Measurements from ENCODE around the gene PKD1L1. TPM values are rescaled to one million over a fixed set of nuclear protein-coding genes. Genes with fewer than 3 reads are reported as not detected.

PKD1L1 gene
- polyA plus RNA-seq, 1 donor from 2014 or later, result 2.0 TPM

DNA sequence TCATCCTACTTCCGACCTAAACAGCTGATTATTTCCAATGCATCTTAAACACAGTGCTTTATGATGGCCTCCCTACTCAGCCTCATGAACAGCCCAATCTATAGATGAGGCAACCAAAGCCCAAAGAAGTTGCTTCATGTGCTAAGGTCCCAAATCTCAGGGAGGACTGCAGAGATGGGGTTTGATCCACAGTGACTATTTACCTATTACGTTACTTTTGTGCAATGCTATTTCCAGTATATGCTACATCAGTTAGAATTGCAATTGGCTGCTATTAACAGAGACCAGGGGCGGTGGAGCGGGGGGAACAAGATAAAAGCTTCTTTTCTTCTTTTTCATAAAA is 213.3 kb downstream of the PKD1L1 start:
- no peak overlapping the region for H3K4me2 ChIP-seq (ENCODE audit: low read length)
- TF ChIP-seq, protein P1, sequence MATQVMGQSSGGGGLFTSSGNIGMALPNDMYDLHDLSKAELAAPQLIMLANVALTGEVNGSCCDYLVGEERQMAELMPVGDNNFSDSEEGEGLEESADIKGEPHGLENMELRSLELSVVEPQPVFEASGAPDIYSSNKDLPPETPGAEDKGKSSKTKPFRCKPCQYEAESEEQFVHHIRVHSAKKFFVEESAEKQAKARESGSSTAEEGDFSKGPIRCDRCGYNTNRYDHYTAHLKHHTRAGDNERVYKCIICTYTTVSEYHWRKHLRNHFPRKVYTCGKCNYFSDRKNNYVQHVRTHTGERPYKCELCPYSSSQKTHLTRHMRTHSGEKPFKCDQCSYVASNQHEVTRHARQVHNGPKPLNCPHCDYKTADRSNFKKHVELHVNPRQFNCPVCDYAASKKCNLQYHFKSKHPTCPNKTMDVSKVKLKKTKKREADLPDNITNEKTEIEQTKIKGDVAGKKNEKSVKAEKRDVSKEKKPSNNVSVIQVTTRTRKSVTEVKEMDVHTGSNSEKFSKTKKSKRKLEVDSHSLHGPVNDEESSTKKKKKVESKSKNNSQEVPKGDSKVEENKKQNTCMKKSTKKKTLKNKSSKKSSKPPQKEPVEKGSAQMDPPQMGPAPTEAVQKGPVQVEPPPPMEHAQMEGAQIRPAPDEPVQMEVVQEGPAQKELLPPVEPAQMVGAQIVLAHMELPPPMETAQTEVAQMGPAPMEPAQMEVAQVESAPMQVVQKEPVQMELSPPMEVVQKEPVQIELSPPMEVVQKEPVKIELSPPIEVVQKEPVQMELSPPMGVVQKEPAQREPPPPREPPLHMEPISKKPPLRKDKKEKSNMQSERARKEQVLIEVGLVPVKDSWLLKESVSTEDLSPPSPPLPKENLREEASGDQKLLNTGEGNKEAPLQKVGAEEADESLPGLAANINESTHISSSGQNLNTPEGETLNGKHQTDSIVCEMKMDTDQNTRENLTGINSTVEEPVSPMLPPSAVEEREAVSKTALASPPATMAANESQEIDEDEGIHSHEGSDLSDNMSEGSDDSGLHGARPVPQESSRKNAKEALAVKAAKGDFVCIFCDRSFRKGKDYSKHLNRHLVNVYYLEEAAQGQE (IDR thresholded peaks at IDR 0.05; ENCODE audit: borderline replicate concordance), result no peak
- TF ChIP-seq EP300 (conservative IDR thresholded peaks at IDR 0.05; ENCODE audit: poor library complexity, severe bottlenecking) (no peak), POLR2AphosphoS5 (IDR thresholded peaks at IDR 0.05) (no peak), RAD21 (conservative IDR thresholded peaks at IDR 0.05) (no peak), TAF1 (IDR thresholded peaks at IDR 0.05; ENCODE audit: low read depth) (no peak), EZH2 (IDR thresholded peaks at IDR 0.05; ENCODE audit: borderline replicate concordance, insufficient read depth, low read length, poor library complexity, severe bottlenecking) (no peak), MXI1 (conservative IDR thresholded peaks at IDR 0.05; ENCODE audit: poor library complexity, severe bottlenecking) (no peak), SMC3 (conservative IDR thresholded peaks at IDR 0.05; ENCODE audit: poor library complexity) (no peak)
- TF ChIP-seq, protein P2, sequence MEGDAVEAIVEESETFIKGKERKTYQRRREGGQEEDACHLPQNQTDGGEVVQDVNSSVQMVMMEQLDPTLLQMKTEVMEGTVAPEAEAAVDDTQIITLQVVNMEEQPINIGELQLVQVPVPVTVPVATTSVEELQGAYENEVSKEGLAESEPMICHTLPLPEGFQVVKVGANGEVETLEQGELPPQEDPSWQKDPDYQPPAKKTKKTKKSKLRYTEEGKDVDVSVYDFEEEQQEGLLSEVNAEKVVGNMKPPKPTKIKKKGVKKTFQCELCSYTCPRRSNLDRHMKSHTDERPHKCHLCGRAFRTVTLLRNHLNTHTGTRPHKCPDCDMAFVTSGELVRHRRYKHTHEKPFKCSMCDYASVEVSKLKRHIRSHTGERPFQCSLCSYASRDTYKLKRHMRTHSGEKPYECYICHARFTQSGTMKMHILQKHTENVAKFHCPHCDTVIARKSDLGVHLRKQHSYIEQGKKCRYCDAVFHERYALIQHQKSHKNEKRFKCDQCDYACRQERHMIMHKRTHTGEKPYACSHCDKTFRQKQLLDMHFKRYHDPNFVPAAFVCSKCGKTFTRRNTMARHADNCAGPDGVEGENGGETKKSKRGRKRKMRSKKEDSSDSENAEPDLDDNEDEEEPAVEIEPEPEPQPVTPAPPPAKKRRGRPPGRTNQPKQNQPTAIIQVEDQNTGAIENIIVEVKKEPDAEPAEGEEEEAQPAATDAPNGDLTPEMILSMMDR (IDR thresholded peaks at IDR 0.05; ENCODE audit: poor library complexity, severe bottlenecking), result no peak

DNA sequence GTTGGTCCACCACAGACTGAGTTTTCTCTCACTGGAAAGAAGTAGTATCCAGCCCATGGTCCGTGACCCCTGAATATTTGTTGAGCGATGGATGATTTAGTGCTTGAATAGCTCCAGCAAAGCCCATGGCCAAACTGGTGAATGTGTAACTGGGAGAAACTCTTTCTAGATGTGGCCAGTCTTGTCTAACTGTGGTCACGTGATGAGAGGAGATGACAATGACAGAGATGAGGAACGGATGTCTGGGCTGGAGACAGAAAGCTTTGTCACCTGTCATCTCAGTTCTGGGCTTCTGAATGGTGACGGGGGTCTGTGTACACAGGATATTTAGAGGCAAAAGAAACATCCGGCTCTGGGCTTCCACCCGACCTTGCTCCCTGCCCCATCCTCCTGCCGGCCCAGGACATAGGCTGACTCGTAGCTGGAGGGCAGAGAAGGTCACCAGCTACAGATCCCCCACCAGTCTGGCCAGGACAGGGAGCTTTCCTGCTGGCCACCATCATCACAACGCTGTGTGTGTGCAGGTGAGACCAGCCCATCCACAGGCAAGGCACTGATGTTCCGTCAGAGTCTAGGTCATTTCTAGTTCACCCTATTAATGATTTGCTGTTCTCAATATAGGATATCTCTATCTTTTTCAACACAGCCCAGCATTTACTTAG is 213.8 kb downstream of the PKD1L1 start:
- no peak overlapping the region for H3K27ac ChIP-seq (ENCODE audit: low read length)
- H3K36me3 ChIP-seq (ENCODE audit: insufficient read depth, low read length), result no peaks in the 10 kb centered on the region
- no peak overlapping the region for H3K4me2 ChIP-seq (ENCODE audit: low read length)
- H3F3A ChIP-seq (ENCODE audit: insufficient read depth, low read length, poor library complexity, severe bottlenecking), result no peaks in the 10 kb centered on the region
- no peaks in the 10 kb centered on the region for H3K9me3 ChIP-seq (ENCODE audit: low read length)
- no peak overlapping the region for H3K9ac ChIP-seq (ENCODE audit: low read length)
- H3K4me3 ChIP-seq (ENCODE audit: low read length), result no peak overlapping the region
- no peak overlapping the region for H2AFZ ChIP-seq (ENCODE audit: low read depth, low read length)
- TF ChIP-seq POLR2AphosphoS5 (IDR thresholded peaks at IDR 0.05), result no peak
- TF ChIP-seq, protein P2 (IDR thresholded peaks at IDR 0.05; ENCODE audit: poor library complexity, severe bottlenecking), result no peak
- TF ChIP-seq MXI1 (conservative IDR thresholded peaks at IDR 0.05; ENCODE audit: poor library complexity, severe bottlenecking), result no peak
- TF ChIP-seq, protein P1 (IDR thresholded peaks at IDR 0.05; ENCODE audit: borderline replicate concordance), result no peak
- TF ChIP-seq EZH2 (IDR thresholded peaks at IDR 0.05; ENCODE audit: borderline replicate concordance, insufficient read depth, low read length, poor library complexity, severe bottlenecking), result no peak
- no peak for TF ChIP-seq EP300 (conservative IDR thresholded peaks at IDR 0.05; ENCODE audit: poor library complexity, severe bottlenecking)
- TF ChIP-seq SMC3 (conservative IDR thresholded peaks at IDR 0.05; ENCODE audit: poor library complexity), result no peak
- TF ChIP-seq TAF1 (IDR thresholded peaks at IDR 0.05; ENCODE audit: low read depth), result no peak
- no peak for TF ChIP-seq RAD21 (conservative IDR thresholded peaks at IDR 0.05)
- no peaks in the 10 kb centered on the region for H3K27me3 ChIP-seq (ENCODE audit: insufficient read depth, low read depth, low read length)
- H4K20me1 ChIP-seq (ENCODE audit: insufficient read depth), result no peaks in the 10 kb centered on the region
- H3K79me2 ChIP-seq (replicated peaks; ENCODE audit: insufficient read depth, low read length), result no peaks in the 10 kb centered on the region
- no peaks in the 10 kb centered on the region for H3K9me2 ChIP-seq (ENCODE audit: insufficient read depth, low read length)

More for the DNA sequence above, 213.3 kb downstream of the PKD1L1 start:
- Histone ChIP-seq H3K9me3 (ENCODE audit: low read length) (no peaks in the 10 kb centered on the region), H3K9ac (ENCODE audit: low read length) (no peak overlapping the region), H4K20me1 (ENCODE audit: insufficient read depth) (no peaks in the 10 kb centered on the region), H3F3A (ENCODE audit: insufficient read depth, low read length, poor library complexity, severe bottlenecking) (no peaks in the 10 kb centered on the region), H3K79me2 (replicated peaks; ENCODE audit: insufficient read depth, low read length) (no peaks in the 10 kb centered on the region), H3K27me3 (ENCODE audit: insufficient read depth, low read depth, low read length) (no peaks in the 10 kb centered on the region), H3K36me3 (ENCODE audit: insufficient read depth, low read length) (no peaks in the 10 kb centered on the region), H3K4me3 (ENCODE audit: low read length) (no peak overlapping the region), H2AFZ (ENCODE audit: low read depth, low read length) (no peak overlapping the region), H3K27ac (ENCODE audit: low read length) (no peak overlapping the region), H3K9me2 (ENCODE audit: insufficient read depth, low read length) (no peaks in the 10 kb centered on the region)

Data from neural cell (in vitro differentiated cells).